Keratinocyte (primary cell): Measurements from ENCODE around the gene DDA1.

Experiments used
- CTCF ChIP-seq, 3 experiments: IDR thresholded peaks in 1 of 3; conservative IDR thresholded peaks in 1 of 3; optimal IDR thresholded peaks in 1 of 3; 2 replicates in 2 of 3; 3 replicates in 1 of 3; pipeline versions ENCODE3 to v1.5.1; 2011; ENCODE audit warnings: low read length in 3 of 3, mild to moderate bottlenecking in 3 of 3, moderate library complexity in 2 of 3, control low read depth in 1 of 3, inconsistent platforms in 1 of 3; ENCODE audit not compliant: insufficient read depth in 2 of 3; ENCODE audit errors: extremely low read depth in 1 of 3
- EZH2 ChIP-seq: IDR thresholded peaks from one replicate; pipeline ENCODE4 v1.6.1; 2012; ENCODE audit warnings: inconsistent platforms, mild to moderate bottlenecking, low read length, moderate library complexity

- TF ChIP-seq CTCF (optimal IDR thresholded peaks at IDR 0.05 in 1 of 3, IDR thresholded peaks at IDR 0.05 in 1 of 3, conservative IDR thresholded peaks at IDR 0.05 in 1 of 3; ENCODE audit: extremely low read depth in 1 of 3, insufficient read depth in 2 of 3, low read length in 3 of 3) (no peak), EZH2 (no peak)
These were observed 23.0 kb downstream of the DDA1 start for GRCh38 chr19:17332360-17332676.
